GM21515 (cell line): ENCODE results near the gene SLC2A1.

Source experiments
- ATAC-seq: cut with Tn5 transposase; IDR thresholded peaks from one replicate; pipeline ENCODE4 v1.9.1; 2021; ENCODE audit not compliant: unreplicated experiment

SLC2A1 gene

DNA sequence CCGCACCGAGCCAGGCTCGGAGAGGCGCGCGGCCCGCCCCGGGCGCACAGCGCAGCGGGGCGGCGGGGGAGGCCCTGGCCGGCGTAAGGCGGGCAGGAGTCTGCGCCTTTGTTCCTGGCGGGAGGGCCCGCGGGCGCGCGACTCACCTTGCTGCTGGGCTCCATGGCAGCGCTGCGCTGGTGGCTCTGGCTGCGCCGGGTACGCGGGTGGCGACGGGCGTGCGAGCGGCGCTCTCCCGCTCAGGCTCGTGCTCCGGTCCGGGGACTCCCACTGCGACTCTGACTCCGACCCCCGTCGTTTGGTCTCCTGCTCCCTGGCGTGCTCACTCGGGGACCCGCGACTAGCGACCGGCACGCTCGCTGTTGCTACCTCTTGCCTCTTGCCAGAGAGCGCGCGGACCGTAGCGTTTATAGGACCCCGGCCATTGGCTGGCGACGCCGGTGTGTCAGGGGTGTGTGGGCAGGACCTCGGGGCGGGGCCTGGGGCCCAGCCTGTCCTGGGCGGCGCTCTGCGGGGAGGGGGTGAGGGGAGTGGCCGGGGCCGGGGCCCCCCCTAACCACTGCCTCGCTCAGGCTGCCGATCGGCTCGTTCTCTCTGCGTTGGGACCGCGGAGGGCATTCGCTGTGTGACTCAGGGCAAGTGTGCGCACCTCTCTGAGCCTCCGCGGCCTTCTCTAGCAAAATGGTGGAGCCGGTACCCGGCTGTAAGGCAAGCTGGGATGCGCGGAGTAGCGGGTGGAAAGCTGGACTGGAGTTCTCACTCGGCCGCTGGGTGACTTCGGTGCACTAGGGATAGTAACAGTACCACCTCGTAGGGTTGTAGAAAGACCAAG, at the start of gene SLC2A1:
SLC2A1 (minus strand) TSS at position 381 of the 832 bp plus-strand sequence; CDS start at position 164, 217 bp downstream.
- peak; percentile 79 for ATAC-seq

DNA sequence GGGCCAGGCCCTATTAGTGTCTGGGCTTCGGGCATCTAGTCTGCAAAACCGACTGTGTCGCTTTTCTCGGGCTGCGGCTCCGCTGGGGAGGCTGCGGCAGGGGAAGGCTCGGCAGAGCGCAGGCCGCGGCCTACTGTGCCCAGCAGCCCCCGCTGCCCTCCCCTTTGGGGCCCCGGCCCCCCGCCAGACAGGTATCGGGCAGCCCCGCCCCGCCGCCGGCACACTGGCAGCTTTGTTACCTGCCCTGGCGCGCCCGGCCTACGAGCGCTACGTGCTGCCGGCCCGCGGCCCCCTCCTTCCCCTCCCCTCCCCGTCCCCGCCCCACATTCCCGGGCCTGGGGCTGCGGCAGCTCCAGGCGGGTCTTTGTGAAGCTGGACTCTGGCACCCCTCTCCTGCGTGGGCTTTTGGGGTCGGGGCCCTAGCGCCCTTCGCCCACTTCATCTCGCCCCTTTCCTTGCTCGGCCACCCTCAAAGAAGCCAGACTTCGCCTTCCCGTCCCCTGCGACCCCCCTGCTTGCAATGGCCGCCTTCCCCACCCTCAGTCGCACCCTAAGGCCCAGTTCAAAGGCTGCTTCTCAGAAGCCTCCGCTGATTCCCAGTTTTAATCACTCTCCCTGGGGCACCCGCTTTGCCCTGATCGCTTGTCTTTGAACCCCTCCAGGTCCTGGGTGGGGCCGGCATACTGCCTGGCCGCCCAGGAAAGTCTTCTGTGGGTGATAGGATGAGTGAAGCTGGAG, 48.9 kb upstream of the SLC2A1 start:
- ATAC-seq: no peak

- no peak for ATAC-seq
Measured at GRCh38 chr1:43005460-43006361, 47.0 kb upstream of the SLC2A1 start.

- no peak for ATAC-seq
Measured at GRCh38 chr1:43004587-43005459, 46.2 kb upstream of the SLC2A1 start.

DNA sequence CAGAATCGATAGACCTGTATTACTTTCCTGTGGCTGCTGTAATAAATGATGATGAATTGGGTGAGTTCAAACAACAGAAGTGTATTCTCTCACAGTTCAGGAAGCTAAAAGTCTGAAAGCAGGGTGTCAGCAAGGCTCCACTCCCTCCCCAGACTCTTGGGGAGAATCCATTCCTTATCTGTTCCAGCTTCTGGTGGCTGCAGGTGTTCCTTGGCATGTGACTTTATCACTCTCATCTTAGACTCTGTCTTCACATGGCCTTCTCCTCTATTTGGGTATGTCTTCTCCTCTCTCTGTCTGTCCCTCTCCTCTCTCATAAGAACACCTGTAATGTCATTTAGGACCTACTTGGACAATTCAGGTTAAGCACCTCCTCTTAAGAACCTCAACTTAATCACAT, 44.1 kb upstream of the SLC2A1 start:
- no peak for ATAC-seq

DNA sequence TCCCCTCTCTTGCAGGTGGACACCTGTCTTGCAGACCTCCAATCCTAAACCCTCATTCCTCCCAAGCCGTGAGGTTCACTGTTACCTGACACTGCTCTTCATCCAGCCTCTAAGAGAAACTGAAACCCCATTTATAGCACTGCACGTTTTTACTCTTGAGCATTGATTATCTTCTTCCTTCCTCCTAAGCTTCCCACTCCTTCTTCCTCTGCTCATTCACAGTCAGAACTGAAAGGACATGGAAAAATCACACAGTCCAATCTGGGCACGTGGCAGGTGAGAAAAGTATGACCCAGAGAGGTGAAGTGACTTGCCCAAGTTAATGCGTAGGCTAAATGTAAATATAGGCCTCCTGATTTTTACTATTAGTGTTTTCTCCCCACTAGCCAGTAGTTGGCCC, 43.4 kb upstream of the SLC2A1 start:
- no peak for ATAC-seq

- no peak for ATAC-seq
Measured at GRCh38 chr1:43001434-43001833, 42.8 kb upstream of the SLC2A1 start.

- ATAC-seq: no peak
Measured at GRCh38 chr1:43000271-43000670, 41.6 kb upstream of the SLC2A1 start.

DNA sequence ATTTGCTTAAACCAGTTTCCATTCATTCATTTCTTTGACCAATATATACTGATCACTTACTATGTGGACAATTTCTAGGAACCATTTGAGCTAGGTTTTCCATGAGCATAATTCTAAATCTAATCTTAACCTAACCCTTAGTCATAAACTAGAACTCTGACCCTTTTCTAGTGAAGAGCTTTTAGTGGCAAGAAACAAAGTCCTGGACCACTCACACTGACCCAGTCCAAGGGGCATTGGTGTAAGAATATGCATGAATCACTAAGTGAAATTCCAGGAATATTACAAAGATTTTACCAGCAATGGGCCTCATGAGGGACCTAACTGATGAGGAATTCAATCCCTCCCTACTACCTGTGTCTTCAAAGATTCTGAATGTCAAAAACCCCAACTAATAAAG, 40.6 kb upstream of the SLC2A1 start:
- ATAC-seq: no peak

- no peak for ATAC-seq
Measured at GRCh38 chr1:42998386-42998785, 39.7 kb upstream of the SLC2A1 start.

GRCh38 chr1:42996384-42996970, 37.8 kb upstream of the SLC2A1 start:
- ATAC-seq: no peak

DNA sequence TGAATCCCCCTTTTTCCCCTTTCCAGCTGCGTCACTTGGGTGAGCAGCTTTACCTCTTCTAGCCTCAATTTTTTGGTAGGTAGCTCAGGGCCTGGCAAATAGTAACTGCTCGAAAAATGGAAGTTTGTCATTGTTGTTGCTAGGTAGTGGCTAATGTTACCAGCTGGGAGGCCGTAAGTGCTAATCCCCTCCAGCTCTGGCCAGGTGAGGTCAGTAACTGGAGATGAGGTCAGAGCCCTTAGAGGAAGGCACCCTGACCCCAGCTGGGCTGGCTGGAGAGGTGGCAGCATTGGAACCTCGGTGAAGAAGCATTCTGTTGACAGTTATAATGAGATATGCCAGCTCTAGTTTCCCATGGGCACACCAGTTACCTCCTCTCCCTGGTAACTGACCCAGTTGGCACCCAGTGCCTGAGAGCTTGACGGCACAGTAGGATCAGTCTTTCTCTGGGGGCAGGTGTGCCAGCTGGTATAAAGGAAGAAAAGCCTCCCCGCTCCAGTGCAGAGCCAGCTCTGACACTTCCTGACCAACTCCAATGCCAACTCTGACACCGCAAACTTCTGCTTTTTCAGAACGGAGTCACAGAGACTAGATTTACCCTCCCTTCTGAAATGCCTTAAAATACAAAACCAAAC, 35.0 kb upstream of the SLC2A1 start:
- ATAC-seq: no peak

DNA sequence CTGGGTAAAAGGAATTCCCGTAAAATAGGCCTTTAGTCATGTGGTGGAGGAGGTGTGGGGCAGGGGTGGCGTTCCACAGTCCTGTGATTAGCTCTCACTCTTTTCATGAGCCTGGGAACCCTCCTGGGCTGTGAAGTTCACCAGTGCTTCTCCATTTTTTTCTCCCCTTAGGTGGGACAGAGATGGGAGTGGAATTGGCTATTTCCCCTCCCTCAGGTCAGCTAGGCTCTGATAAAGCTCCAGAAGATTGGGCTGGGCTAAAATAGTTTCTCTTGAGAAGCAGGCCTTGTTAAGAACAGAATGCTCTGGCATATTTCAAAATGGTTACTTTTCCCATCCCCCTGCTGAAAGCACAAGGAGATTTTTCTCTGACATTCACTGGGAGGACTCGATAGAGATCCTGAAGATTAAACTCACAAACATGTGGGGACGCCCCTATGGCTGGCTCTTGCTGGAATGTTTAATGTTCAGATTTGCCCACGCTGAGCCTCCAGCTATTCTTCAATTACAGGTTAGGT, 33.4 kb upstream of the SLC2A1 start:
- no peak for ATAC-seq

DNA sequence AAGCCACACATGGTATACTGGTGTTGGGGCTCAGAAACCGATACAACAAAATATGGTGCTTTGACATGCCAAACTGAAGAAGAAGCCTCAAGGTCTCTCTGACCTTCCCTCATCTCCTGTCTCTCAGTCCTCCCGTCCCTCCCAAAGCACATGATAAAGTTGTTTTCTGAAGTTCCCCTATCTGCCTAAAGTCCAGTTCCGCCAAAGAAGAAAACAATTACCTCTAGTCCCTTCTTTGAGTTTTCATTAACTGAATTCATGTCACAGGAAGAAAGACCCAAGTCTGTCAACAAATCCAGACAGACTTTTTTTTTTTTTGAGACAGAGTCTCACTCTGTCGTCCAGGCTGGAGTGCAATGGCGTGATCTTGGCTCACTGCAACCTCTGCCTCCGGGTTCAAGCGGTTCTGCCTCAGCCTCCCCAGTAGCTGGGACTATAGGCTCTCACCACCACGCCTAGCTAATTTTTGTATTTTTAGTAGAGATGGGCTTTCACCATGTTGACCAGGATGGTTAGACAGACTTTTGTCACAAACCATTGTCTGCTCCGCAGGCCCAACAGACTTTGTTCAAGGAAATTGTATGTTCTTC, 32.2 kb upstream of the SLC2A1 start:
- no peak for ATAC-seq

DNA sequence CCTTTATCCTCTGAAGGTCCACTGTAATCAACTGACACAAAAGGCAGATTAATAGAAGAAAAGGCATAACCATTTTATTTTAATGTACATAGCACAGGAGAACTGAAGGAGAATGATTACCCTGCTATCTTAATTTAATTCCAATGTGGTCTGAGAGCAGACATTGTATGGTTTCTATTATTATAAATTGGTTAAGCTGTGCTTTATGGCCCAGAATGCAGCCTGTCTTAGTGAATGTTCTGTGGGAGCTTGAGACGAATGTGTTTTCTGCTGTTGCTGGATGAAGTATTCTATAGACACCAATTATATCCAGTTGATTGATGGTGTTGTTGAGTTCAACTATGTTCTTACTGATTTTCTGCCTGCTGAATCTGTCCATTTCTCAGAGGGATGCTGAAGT, 25.0 kb upstream of the SLC2A1 start:
- ATAC-seq: no peak

GRCh38 chr1:42983253-42983652, 24.6 kb upstream of the SLC2A1 start:
- no peak for ATAC-seq

DNA sequence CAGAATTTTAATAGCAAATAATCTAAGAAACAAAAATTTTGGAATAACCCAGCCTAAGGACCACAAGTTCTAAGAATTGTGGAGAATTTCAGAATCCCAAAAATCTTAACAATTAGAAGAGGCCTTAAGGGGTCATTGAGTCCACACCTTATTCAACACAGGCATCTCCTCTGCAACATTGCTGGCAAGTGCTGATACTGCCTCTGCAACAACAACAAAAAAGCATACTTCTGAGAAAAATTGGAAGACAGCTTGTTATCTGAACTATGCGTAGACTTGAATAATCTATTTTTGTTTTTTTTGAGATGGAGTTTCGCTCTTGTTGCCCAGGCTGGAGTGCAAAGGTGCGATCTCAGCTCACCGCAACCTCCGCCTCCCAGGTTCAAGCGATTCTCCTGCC, 24.0 kb upstream of the SLC2A1 start:
- ATAC-seq: no peak

DNA sequence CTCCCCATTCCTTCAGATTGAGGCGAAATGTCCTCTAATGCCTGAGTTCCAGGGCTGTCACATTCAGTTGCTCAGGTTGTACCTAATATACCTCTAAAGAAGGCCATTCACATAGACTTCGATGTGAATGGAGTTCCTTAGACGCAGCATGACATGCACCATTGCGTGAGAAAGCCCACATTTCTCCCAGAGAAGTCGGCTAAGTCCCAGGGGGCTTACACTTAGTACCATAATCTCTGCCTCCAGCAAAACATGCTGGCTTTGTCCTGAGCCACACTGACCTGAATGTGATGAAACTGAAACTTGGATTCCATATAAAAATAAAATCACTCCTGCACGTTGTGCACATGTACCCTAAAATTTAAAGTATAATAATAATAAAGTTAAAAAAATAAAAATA, 23.2 kb upstream of the SLC2A1 start:
- ATAC-seq: no peak

GRCh38 chr1:42981255-42981805, 22.7 kb upstream of the SLC2A1 start:
- ATAC-seq: no peak
